ENCODE results near the gene MSH6. TPM values are rescaled to one million over a fixed set of nuclear protein-coding genes. Genes with fewer than 3 reads are reported as not detected.

Gene MSH6
- total RNA-seq, 1 donor from 2014 or later = 53.8 TPM

- peaks cover 10% of the 10 kb centered on the region for H3K9me3 Mint-ChIP-seq (ENCODE audit: unreplicated experiment)
- Histone ChIP-seq H2AFZ (ENCODE audit: low read depth, low read length) (no peak overlapping the region), H3K27ac (ENCODE audit: low read depth, low read length) (no peak overlapping the region), H3K9ac (ENCODE audit: low read length) (no peak overlapping the region), H3K27me3 (ENCODE audit: insufficient read depth, low read length) (peaks cover 11% of the 10 kb centered on the region), H3K9me3 (ENCODE audit: insufficient read depth, low read depth, low read length) (no peaks in the 10 kb centered on the region), H3K36me3 (ENCODE audit: insufficient read depth, low read length) (no peaks in the 10 kb centered on the region), H3K4me1 (ENCODE audit: insufficient read depth, low read length) (no peaks in the 10 kb centered on the region), H3K79me2 (ENCODE audit: insufficient read depth, low read length) (no peaks in the 10 kb centered on the region), H4K20me1 (ENCODE audit: insufficient read depth, low read length) (no peaks in the 10 kb centered on the region), H3K4me3 (ENCODE audit: insufficient read depth, low read depth, low read length) (no peak overlapping the region), H3K4me2 (ENCODE audit: low read length) (no peak overlapping the region)
- H3K27me3 Mint-ChIP-seq (ENCODE audit: low read depth, unreplicated experiment) = no peaks in the 10 kb centered on the region
- FAIRE-seq (no peak), DNase-seq (ENCODE audit: low read depth) (no peak)
- no peak overlapping the region for H3K4me3 Mint-ChIP-seq (ENCODE audit: unreplicated experiment)
- H3K27ac Mint-ChIP-seq (ENCODE audit: unreplicated experiment) = no peak overlapping the region
- no peak for TF ChIP-seq CTCF (IDR thresholded peaks at IDR 0.05; ENCODE audit: insufficient read depth, low read depth, low read length)
- TF ChIP-seq EZH2 (IDR thresholded peaks at IDR 0.05; ENCODE audit: insufficient read depth, low read length) = no peak
- H3K4me1 Mint-ChIP-seq (ENCODE audit: low read depth, unreplicated experiment) = no peaks in the 10 kb centered on the region
- H3K36me3 Mint-ChIP-seq (ENCODE audit: low read depth, unreplicated experiment) = no peaks in the 10 kb centered on the region
Measured at GRCh38 chr2:47744074-47744473, 38.9 kb upstream of the MSH6 start.

GRCh38 chr2:47747878-47748277, 35.1 kb upstream of the MSH6 start:
- no peaks in the 10 kb centered on the region for H3K9me3 ChIP-seq (ENCODE audit: insufficient read depth, low read depth, low read length)
- TF ChIP-seq EZH2 (IDR thresholded peaks at IDR 0.05; ENCODE audit: insufficient read depth, low read length) (no peak), CTCF (IDR thresholded peaks at IDR 0.05; ENCODE audit: insufficient read depth, low read depth, low read length) (no peak)
- no peak overlapping the region for H3K27ac ChIP-seq (ENCODE audit: low read depth, low read length)
- H3K9ac ChIP-seq (ENCODE audit: low read length) = no peak overlapping the region
- peaks cover 10% of the 10 kb centered on the region for H3K4me1 Mint-ChIP-seq (ENCODE audit: low read depth, unreplicated experiment)
- no peaks in the 10 kb centered on the region for H3K36me3 ChIP-seq (ENCODE audit: insufficient read depth, low read length)
- H3K4me3 Mint-ChIP-seq (ENCODE audit: unreplicated experiment) = no peak overlapping the region
- H3K36me3 Mint-ChIP-seq (ENCODE audit: low read depth, unreplicated experiment) = no peaks in the 10 kb centered on the region
- H3K4me1 ChIP-seq (ENCODE audit: insufficient read depth, low read length) = no peaks in the 10 kb centered on the region
- no peak overlapping the region for H2AFZ ChIP-seq (ENCODE audit: low read depth, low read length)
- H3K27me3 ChIP-seq (ENCODE audit: insufficient read depth, low read length) = peaks cover 5% of the 10 kb centered on the region
- peaks cover 10% of the 10 kb centered on the region for H3K9me3 Mint-ChIP-seq (ENCODE audit: unreplicated experiment)
- DNase-seq (ENCODE audit: low read depth) = no peak
- no peak overlapping the region for H3K4me2 ChIP-seq (ENCODE audit: low read length)
- no peak overlapping the region for H3K4me3 ChIP-seq (ENCODE audit: insufficient read depth, low read depth, low read length)
- FAIRE-seq = no peak
- H3K27ac Mint-ChIP-seq (ENCODE audit: unreplicated experiment) = no peak overlapping the region
- no peaks in the 10 kb centered on the region for H3K79me2 ChIP-seq (ENCODE audit: insufficient read depth, low read length)
- no peaks in the 10 kb centered on the region for H3K27me3 Mint-ChIP-seq (ENCODE audit: low read depth, unreplicated experiment)
- H4K20me1 ChIP-seq (ENCODE audit: insufficient read depth, low read length) = no peaks in the 10 kb centered on the region

GRCh38 chr2:47751856-47752414, 31.0 kb upstream of the MSH6 start:
- Histone ChIP-seq H3K79me2 (ENCODE audit: insufficient read depth, low read length) (no peaks in the 10 kb centered on the region), H3K27me3 (ENCODE audit: insufficient read depth, low read length) (peaks cover 2% of the 10 kb centered on the region), H3K36me3 (ENCODE audit: insufficient read depth, low read length) (no peaks in the 10 kb centered on the region), H3K4me2 (ENCODE audit: low read length) (no peak overlapping the region), H3K4me3 (ENCODE audit: insufficient read depth, low read depth, low read length) (no peak overlapping the region), H3K4me1 (ENCODE audit: insufficient read depth, low read length) (no peaks in the 10 kb centered on the region), H4K20me1 (ENCODE audit: insufficient read depth, low read length) (no peaks in the 10 kb centered on the region), H3K27ac (ENCODE audit: low read depth, low read length) (peak overlapping the region; percentile 29), H3K9ac (ENCODE audit: low read length) (no peak overlapping the region), H3K9me3 (ENCODE audit: insufficient read depth, low read depth, low read length) (no peaks in the 10 kb centered on the region), H2AFZ (ENCODE audit: low read depth, low read length) (no peak overlapping the region)
- no peak for DNase-seq (ENCODE audit: low read depth)
- Mint-ChIP-seq H3K27ac (ENCODE audit: unreplicated experiment) (peak overlapping the region; percentile 91), H3K4me3 (ENCODE audit: unreplicated experiment) (no peak overlapping the region), H3K9me3 (ENCODE audit: unreplicated experiment) (peaks cover 8% of the 10 kb centered on the region), H3K4me1 (ENCODE audit: low read depth, unreplicated experiment) (peaks cover 19% of the 10 kb centered on the region), H3K36me3 (ENCODE audit: low read depth, unreplicated experiment) (no peaks in the 10 kb centered on the region), H3K27me3 (ENCODE audit: low read depth, unreplicated experiment) (no peaks in the 10 kb centered on the region)
- TF ChIP-seq EZH2 (IDR thresholded peaks at IDR 0.05; ENCODE audit: insufficient read depth, low read length) = no peak
- no peak for TF ChIP-seq CTCF (IDR thresholded peaks at IDR 0.05; ENCODE audit: insufficient read depth, low read depth, low read length)
- no peak for FAIRE-seq

Data from astrocyte (in vitro differentiated cells and primary cell).